ENCODE data around the gene STXBP6.
"Not testable (repeated sequence)": the region's sequence is repeated elsewhere in the genome, so short reads cannot be mapped to it uniquely, and the experiment has no call there.

Gene STXBP6

GRCh38 chr14:24988760-24989159 is 61.2 kb downstream of the STXBP6 start:
- DNase-seq (ENCODE audit: low read depth in 2 of 2, low spot score in 1 of 2): no peak

- DNase-seq (ENCODE audit: low read depth in 2 of 2, low spot score in 1 of 2): no peak
These were observed 63.6 kb downstream of the STXBP6 start for GRCh38 chr14:24986206-24986893.

- no peak for DNase-seq (ENCODE audit: low read depth in 2 of 2, low spot score in 1 of 2)
These were observed 64.9 kb downstream of the STXBP6 start for GRCh38 chr14:24984846-24985589.

- no peak for DNase-seq (ENCODE audit: low read depth in 2 of 2, low spot score in 1 of 2)
These were observed 67.3 kb downstream of the STXBP6 start for GRCh38 chr14:24982472-24983155.

- DNase-seq (ENCODE audit: low read depth in 2 of 2, low spot score in 1 of 2): no peak
These were observed 70.2 kb downstream of the STXBP6 start for GRCh38 chr14:24979725-24980239.

- DNase-seq (ENCODE audit: low read depth in 2 of 2, low spot score in 1 of 2): no peak
These were observed 70.9 kb downstream of the STXBP6 start for GRCh38 chr14:24978862-24979724.

- no peak for DNase-seq (ENCODE audit: low read depth in 2 of 2, low spot score in 1 of 2)
These were observed 73.3 kb downstream of the STXBP6 start for GRCh38 chr14:24976602-24977001.

- DNase-seq (ENCODE audit: low read depth in 2 of 2, low spot score in 1 of 2): no peak
These were observed 74.6 kb downstream of the STXBP6 start for GRCh38 chr14:24975393-24975792.

GRCh38 chr14:24974591-24975374 is 75.2 kb downstream of the STXBP6 start:
- DNase-seq (ENCODE audit: low read depth in 2 of 2, low spot score in 1 of 2): no peak

- no peak for DNase-seq (ENCODE audit: low read depth in 2 of 2, low spot score in 1 of 2)
These were observed 77.1 kb downstream of the STXBP6 start for GRCh38 chr14:24972844-24973243.

GRCh38 chr14:24971255-24971654 is 78.7 kb downstream of the STXBP6 start:
- no peak for DNase-seq (ENCODE audit: low read depth in 2 of 2, low spot score in 1 of 2)

GRCh38 chr14:24966579-24966964 is 83.4 kb downstream of the STXBP6 start:
- no peak for DNase-seq (ENCODE audit: low read depth in 2 of 2, low spot score in 1 of 2)

GRCh38 chr14:24965934-24966578 is 83.9 kb downstream of the STXBP6 start:
- DNase-seq (ENCODE audit: low read depth in 2 of 2, low spot score in 1 of 2): no peak

- no peak for DNase-seq (ENCODE audit: low read depth in 2 of 2, low spot score in 1 of 2)
These were observed 84.4 kb downstream of the STXBP6 start for GRCh38 chr14:24965578-24965933.

GRCh38 chr14:24964591-24964990 is 85.4 kb downstream of the STXBP6 start:
- DNase-seq (ENCODE audit: low read depth in 2 of 2, low spot score in 1 of 2): no peak

GRCh38 chr14:24964048-24964447 is 85.9 kb downstream of the STXBP6 start:
- DNase-seq (ENCODE audit: low read depth in 2 of 2, low spot score in 1 of 2): no peak

GRCh38 chr14:24962118-24962517 is 87.8 kb downstream of the STXBP6 start:
- not testable (repeated sequence) for DNase-seq (ENCODE audit: low read depth in 2 of 2, low spot score in 1 of 2)

GRCh38 chr14:24960816-24961215 is 89.1 kb downstream of the STXBP6 start:
- DNase-seq (ENCODE audit: low read depth in 2 of 2, low spot score in 1 of 2): no peak

GRCh38 chr14:24959791-24960331 is 90.1 kb downstream of the STXBP6 start:
- no peak for DNase-seq (ENCODE audit: low read depth in 2 of 2, low spot score in 1 of 2)
